Measurements from ENCODE around the gene CNTNAP4.

The CNTNAP4 gene

DNA sequence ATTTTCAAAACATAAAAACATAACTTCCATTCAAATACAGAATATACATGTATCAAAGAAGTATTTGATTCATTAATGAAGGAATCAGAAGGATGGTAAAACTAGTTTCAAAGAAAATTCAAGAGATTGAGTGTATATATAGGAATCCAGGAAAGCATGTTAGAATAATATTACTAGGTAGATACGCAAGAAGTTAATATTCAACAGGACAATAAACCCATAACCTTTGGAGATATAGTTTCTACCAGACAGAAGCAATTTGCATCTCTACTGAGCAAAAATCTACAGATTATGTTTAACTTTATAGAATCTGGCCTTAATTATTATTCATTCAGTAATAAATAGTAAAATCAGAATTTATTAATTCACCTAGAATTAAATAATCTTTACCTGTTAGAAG, 166.8 kb downstream of the CNTNAP4 start:
- H3K27ac ChIP-seq: no peak overlapping the region
- H3K27me3 ChIP-seq (replicated peaks): no peaks in the 10 kb centered on the region
- TF ChIP-seq, protein P1, sequence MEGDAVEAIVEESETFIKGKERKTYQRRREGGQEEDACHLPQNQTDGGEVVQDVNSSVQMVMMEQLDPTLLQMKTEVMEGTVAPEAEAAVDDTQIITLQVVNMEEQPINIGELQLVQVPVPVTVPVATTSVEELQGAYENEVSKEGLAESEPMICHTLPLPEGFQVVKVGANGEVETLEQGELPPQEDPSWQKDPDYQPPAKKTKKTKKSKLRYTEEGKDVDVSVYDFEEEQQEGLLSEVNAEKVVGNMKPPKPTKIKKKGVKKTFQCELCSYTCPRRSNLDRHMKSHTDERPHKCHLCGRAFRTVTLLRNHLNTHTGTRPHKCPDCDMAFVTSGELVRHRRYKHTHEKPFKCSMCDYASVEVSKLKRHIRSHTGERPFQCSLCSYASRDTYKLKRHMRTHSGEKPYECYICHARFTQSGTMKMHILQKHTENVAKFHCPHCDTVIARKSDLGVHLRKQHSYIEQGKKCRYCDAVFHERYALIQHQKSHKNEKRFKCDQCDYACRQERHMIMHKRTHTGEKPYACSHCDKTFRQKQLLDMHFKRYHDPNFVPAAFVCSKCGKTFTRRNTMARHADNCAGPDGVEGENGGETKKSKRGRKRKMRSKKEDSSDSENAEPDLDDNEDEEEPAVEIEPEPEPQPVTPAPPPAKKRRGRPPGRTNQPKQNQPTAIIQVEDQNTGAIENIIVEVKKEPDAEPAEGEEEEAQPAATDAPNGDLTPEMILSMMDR (IDR thresholded peaks at IDR 0.05; ENCODE audit: low read depth, low read length, missing control alignments): no peak
- no peak for DNase-seq
- H3K4me3 ChIP-seq (ENCODE audit: low read depth, low read length): no peak overlapping the region
- in situ Hi-C loops (cut with HindIII; ENCODE audit: low pct_ligation_motif_present, low sequenced_read_pairs): no loop called here
- H3K36me3 ChIP-seq (replicated peaks): no peaks in the 10 kb centered on the region

DNA sequence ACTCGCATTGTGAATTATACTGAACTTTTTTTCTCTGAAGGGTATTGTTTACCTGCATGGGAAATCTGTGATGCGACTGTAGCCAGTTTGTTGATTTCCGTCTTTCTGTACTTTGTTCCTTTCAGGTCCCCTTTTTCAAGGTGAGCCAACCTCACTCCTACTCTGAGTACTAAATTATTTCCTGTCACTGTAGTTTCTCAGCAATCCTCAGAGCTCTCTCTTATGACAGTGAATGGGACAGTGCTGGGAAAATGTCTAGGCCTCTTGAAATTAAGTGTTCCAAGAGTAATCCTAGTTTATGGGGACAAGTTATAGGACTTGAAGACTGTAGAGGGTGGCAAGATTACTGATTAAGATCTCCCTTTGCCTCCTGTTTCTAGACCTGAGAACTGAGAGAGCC, 167.6 kb downstream of the CNTNAP4 start:
- no peaks in the 10 kb centered on the region for H3K27me3 ChIP-seq (replicated peaks)
- in situ Hi-C loops (cut with HindIII; ENCODE audit: low pct_ligation_motif_present, low sequenced_read_pairs): no loop called here
- no peak for DNase-seq
- TF ChIP-seq, protein P1 (IDR thresholded peaks at IDR 0.05; ENCODE audit: low read depth, low read length, missing control alignments): no peak
- no peak overlapping the region for H3K27ac ChIP-seq
- no peaks in the 10 kb centered on the region for H3K36me3 ChIP-seq (replicated peaks)
- no peak overlapping the region for H3K4me3 ChIP-seq (ENCODE audit: low read depth, low read length)

DNA sequence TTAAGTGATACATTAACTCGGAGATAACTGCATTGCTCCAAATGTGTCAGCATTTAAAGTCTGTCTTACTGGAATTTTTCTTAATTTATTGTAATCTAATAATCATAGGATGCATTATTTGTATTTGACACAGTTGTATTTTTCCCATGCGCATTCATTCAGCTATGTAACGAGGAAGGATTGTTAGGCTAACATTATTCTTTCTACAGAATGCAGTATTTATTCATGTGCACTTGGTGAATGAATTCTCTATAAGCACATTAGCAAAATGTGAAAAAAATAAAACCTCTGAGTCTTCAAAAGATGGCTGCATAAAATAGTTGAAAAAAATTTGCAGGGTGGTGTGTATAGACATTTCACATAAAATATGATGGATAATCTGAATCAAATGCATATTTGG, 168.6 kb downstream of the CNTNAP4 start:
- no peak for DNase-seq
- H3K36me3 ChIP-seq (replicated peaks): no peaks in the 10 kb centered on the region
- no peak overlapping the region for H3K4me3 ChIP-seq (ENCODE audit: low read depth, low read length)
- H3K27ac ChIP-seq: no peak overlapping the region
- in situ Hi-C loops (cut with HindIII; ENCODE audit: low pct_ligation_motif_present, low sequenced_read_pairs): no loop called here
- no peaks in the 10 kb centered on the region for H3K27me3 ChIP-seq (replicated peaks)
- TF ChIP-seq, protein P1 (IDR thresholded peaks at IDR 0.05; ENCODE audit: low read depth, low read length, missing control alignments): no peak

- Histone ChIP-seq H3K27ac (no peak overlapping the region), H3K27me3 (replicated peaks) (no peaks in the 10 kb centered on the region), H3K36me3 (replicated peaks) (no peaks in the 10 kb centered on the region), H3K4me3 (ENCODE audit: low read depth, low read length) (no peak overlapping the region)
- no peak for DNase-seq
- TF ChIP-seq, protein P1 (IDR thresholded peaks at IDR 0.05; ENCODE audit: low read depth, low read length, missing control alignments): no peak
- in situ Hi-C loops (cut with HindIII; ENCODE audit: low pct_ligation_motif_present, low sequenced_read_pairs): no loop called here
Measured at GRCh38 chr16:76446251-76446650, 169.1 kb downstream of the CNTNAP4 start.

GRCh38 chr16:76450890-76451289, 173.7 kb downstream of the CNTNAP4 start:
- DNase-seq: no peak
- in situ Hi-C loops (cut with HindIII; ENCODE audit: low pct_ligation_motif_present, low sequenced_read_pairs): no loop called here
- TF ChIP-seq, protein P1 (IDR thresholded peaks at IDR 0.05; ENCODE audit: low read depth, low read length, missing control alignments): no peak

GRCh38 chr16:76455257-76455656, 178.1 kb downstream of the CNTNAP4 start:
- DNase-seq: no peak
- Histone ChIP-seq H3K27ac (no peak overlapping the region), H3K36me3 (replicated peaks) (no peaks in the 10 kb centered on the region), H3K4me3 (ENCODE audit: low read depth, low read length) (no peak overlapping the region), H3K27me3 (replicated peaks) (no peaks in the 10 kb centered on the region)
- TF ChIP-seq, protein P1 (IDR thresholded peaks at IDR 0.05; ENCODE audit: low read depth, low read length, missing control alignments): no peak
- in situ Hi-C loops (cut with HindIII; ENCODE audit: low pct_ligation_motif_present, low sequenced_read_pairs): no loop called here

More at GRCh38 chr16:76450890-76451289, 173.7 kb downstream of the CNTNAP4 start:
- Histone ChIP-seq H3K36me3 (replicated peaks) (no peaks in the 10 kb centered on the region), H3K27me3 (replicated peaks) (no peaks in the 10 kb centered on the region), H3K4me3 (ENCODE audit: low read depth, low read length) (no peak overlapping the region), H3K27ac (no peak overlapping the region)
